CD14-positive monocyte (primary cell): ENCODE data around the gene SCN2A. TPM values are rescaled to one million over a fixed set of nuclear protein-coding genes. Genes with fewer than 3 reads are reported as not detected.

Experiments
- DNase-seq, 3 donors: peaks; one replicate each; pipeline ENCODE4 v3.0.0-alpha.2; 2011 to 2022
- H2AFZ ChIP-seq: 2 replicates; pipeline ENCODE4 v1.6.0; 2012; ENCODE audit warnings: mild to moderate bottlenecking, low read depth, low read length, inconsistent platforms; ENCODE audit not compliant: insufficient read depth, poor library complexity, severe bottlenecking
- H3K27ac ChIP-seq, 2 donors: 1 replicate in 1 of 2; 2 replicates in 1 of 2; pipeline ENCODE4 v1.5.1; 2012 to 2013; ENCODE audit warnings: low read length in 2 of 2, control low read depth in 1 of 2, inconsistent platforms in 1 of 2, low read depth in 1 of 2, mild to moderate bottlenecking in 1 of 2
- H3K27me3 ChIP-seq, 2 donors: one replicate each; pipeline versions ENCODE4 v1.6.0 to v1.6.1; 2011 to 2013; ENCODE audit warnings: low read length in 2 of 2; ENCODE audit not compliant: control insufficient read depth in 2 of 2, insufficient read depth in 2 of 2
- H3K36me3 ChIP-seq, 2 donors: replicated peaks in 1 of 2; 1 replicate in 1 of 2; 2 replicates in 1 of 2; pipeline versions ENCODE4 v1.5.1 to v1.6.1; 2012 to 2013; ENCODE audit warnings: low read length in 2 of 2, control low read depth in 1 of 2, inconsistent platforms in 1 of 2, mild to moderate bottlenecking in 1 of 2; ENCODE audit not compliant: insufficient read depth in 2 of 2, control insufficient read depth in 1 of 2
- H3K4me1 ChIP-seq, 2 donors: 1 replicate in 1 of 2; 2 replicates in 1 of 2; pipeline versions ENCODE4 v1.5.1 to v1.6.1; 2012 to 2013; ENCODE audit warnings: low read length in 2 of 2, control low read depth in 1 of 2, inconsistent platforms in 1 of 2, mild to moderate bottlenecking in 1 of 2, moderate library complexity in 1 of 2; ENCODE audit not compliant: insufficient read depth in 2 of 2, control insufficient read depth in 1 of 2
- H3K4me2 ChIP-seq: replicated peaks from 2 replicates; pipeline ENCODE3; 2012; ENCODE audit warnings: low read length, moderate library complexity, mild to moderate bottlenecking; ENCODE audit not compliant: poor library complexity, severe bottlenecking; ENCODE audit errors: extremely low read depth
- H3K4me3 ChIP-seq, 3 experiments: fragments of 200-600 bp in 1 of 3; sonication (generic) in 1 of 3; replicated peaks in 1 of 3; 1 replicate in 2 of 3; 2 replicates in 1 of 3; pipeline ENCODE4 v1.5.1; 2011 to 2013; ENCODE audit warnings: low read length in 3 of 3, mild to moderate bottlenecking in 3 of 3, control low read depth in 2 of 3, low read depth in 2 of 3, inconsistent platforms in 1 of 3, moderate library complexity in 1 of 3
- H3K79me2 ChIP-seq: 2 replicates; pipeline ENCODE4 v1.6.0; 2012; ENCODE audit warnings: mild to moderate bottlenecking, control low read depth, inconsistent platforms, low read length, moderate library complexity; ENCODE audit not compliant: insufficient read depth
- H3K9ac ChIP-seq: 2 replicates; pipeline ENCODE4 v1.6.0; 2017; ENCODE audit warnings: low read length, mild to moderate bottlenecking; ENCODE audit not compliant: insufficient read depth, poor library complexity, severe bottlenecking
- H3K9me3 ChIP-seq, 2 donors: replicated peaks in 1 of 2; 1 replicate in 1 of 2; 2 replicates in 1 of 2; pipeline versions ENCODE4 v1.5.1 to v1.6.1; 2012 to 2013; ENCODE audit warnings: low read length in 2 of 2, control low read depth in 1 of 2; ENCODE audit not compliant: control insufficient read depth in 1 of 2, insufficient read depth in 1 of 2
- H4K20me1 ChIP-seq: 2 replicates; pipeline ENCODE4 v1.6.0; 2012; ENCODE audit warnings: mild to moderate bottlenecking, low read length, control low read depth, moderate library complexity; ENCODE audit not compliant: insufficient read depth
- H3K27ac Mint-ChIP-seq, 7 donors: one replicate each; pipeline ENCODE4 v1.8.0; 2020; ENCODE audit warnings: mild to moderate bottlenecking in 7 of 7, mixed read lengths in 7 of 7, moderate library complexity in 6 of 7, inconsistent platforms in 2 of 7
- H3K27me3 Mint-ChIP-seq, 3 donors: one replicate each; pipeline ENCODE4 v1.8.0; 2021 to 2022; ENCODE audit warnings: low read depth in 3 of 3, mild to moderate bottlenecking in 3 of 3, mixed read lengths in 3 of 3, moderate library complexity in 3 of 3, inconsistent platforms in 1 of 3
- H3K36me3 Mint-ChIP-seq, 2 donors: one replicate each; pipeline ENCODE4 v1.8.0; 2020; ENCODE audit warnings: mixed read lengths in 2 of 2, inconsistent platforms in 1 of 2, mild to moderate bottlenecking in 1 of 2
- H3K4me1 Mint-ChIP-seq: one replicate; pipeline ENCODE4 v1.8.0; 2020; ENCODE audit warnings: mild to moderate bottlenecking, mixed read lengths
- H3K4me3 Mint-ChIP-seq, 2 donors: one replicate each; pipeline ENCODE4 v1.8.0; 2020; ENCODE audit warnings: mild to moderate bottlenecking in 2 of 2, mixed read lengths in 2 of 2, moderate library complexity in 1 of 2
- H3K9me3 Mint-ChIP-seq, 7 donors: one replicate each; pipeline ENCODE4 v1.8.0; 2020 to 2022; ENCODE audit warnings: mixed read lengths in 7 of 7, mild to moderate bottlenecking in 6 of 7, moderate library complexity in 6 of 7, inconsistent platforms in 2 of 7
- WGBS: methylation state at CpG from one replicate; pipeline ENCODE4 v1.1.5; 2013; ENCODE audit warnings: missing lambda C conversion rate; ENCODE audit not compliant: insufficient coverage; 5-methylcytosine and 5-hydroxymethylcytosine counted together
- intact Hi-C, 2 donors: fragments of 100-400 bp; cut with micrococcal nuclease; formaldehyde crosslinking; loops; one replicate each; pipeline versions ENCODE4 v1.15.0 to v1.15.1; 2023
- polyA plus RNA-seq, 3 donors: library from polyadenylated mRNA; depleted of rRNA in 1 of 3; unstranded in 2 of 3; stranded (reverse) in 1 of 3; fragments of 300-500 nt in 2 of 3; fragments of >200 nt in 1 of 3; fragmentation: Illumina TruSeq in 2 of 3; gene quantifications; 1 replicate in 2 of 3; 2 replicates in 1 of 3; pipeline ENCODE4 v1.2.3, GENCODE V29; 2012 to 2021
- TF ChIP-seq, protein P1 (sequence below): fragments of 200-600 bp; IDR thresholded peaks from one replicate; pipeline ENCODE4 v1.8.0; 2022; ENCODE audit warnings: antibody characterized with exemption, mild to moderate bottlenecking

Gene SCN2A
- polyA plus RNA-seq, 3 donors, result not detected

- Histone ChIP-seq H3K9me3 (no peaks in the 10 kb centered on the region), H3K79me2 (no peaks in the 10 kb centered on the region), H3K9ac (no peak overlapping the region), H4K20me1 (no peaks in the 10 kb centered on the region), H3K27ac (no peak overlapping the region), H3K4me1 (no peaks in the 10 kb centered on the region), H3K27me3 (no peaks in the 10 kb centered on the region), H3K4me3 (no peak overlapping the region), H3K36me3 (no peaks in the 10 kb centered on the region), H3K4me2 (no peak overlapping the region), H2AFZ (no peak overlapping the region)
- Mint-ChIP-seq H3K4me3 (no peak overlapping the region), H3K9me3 (peaks cover 0 to 4% (median 0%) of the 10 kb centered on the region in 7 donors), H3K27ac (no peak overlapping the region), H3K27me3 (peaks cover 0 to 3% (median 2%) of the 10 kb centered on the region in 3 donors), H3K36me3 (no peaks in the 10 kb centered on the region), H3K4me1 (no peaks in the 10 kb centered on the region)
- TF ChIP-seq, protein P1, sequence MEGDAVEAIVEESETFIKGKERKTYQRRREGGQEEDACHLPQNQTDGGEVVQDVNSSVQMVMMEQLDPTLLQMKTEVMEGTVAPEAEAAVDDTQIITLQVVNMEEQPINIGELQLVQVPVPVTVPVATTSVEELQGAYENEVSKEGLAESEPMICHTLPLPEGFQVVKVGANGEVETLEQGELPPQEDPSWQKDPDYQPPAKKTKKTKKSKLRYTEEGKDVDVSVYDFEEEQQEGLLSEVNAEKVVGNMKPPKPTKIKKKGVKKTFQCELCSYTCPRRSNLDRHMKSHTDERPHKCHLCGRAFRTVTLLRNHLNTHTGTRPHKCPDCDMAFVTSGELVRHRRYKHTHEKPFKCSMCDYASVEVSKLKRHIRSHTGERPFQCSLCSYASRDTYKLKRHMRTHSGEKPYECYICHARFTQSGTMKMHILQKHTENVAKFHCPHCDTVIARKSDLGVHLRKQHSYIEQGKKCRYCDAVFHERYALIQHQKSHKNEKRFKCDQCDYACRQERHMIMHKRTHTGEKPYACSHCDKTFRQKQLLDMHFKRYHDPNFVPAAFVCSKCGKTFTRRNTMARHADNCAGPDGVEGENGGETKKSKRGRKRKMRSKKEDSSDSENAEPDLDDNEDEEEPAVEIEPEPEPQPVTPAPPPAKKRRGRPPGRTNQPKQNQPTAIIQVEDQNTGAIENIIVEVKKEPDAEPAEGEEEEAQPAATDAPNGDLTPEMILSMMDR, result no peak
- intact Hi-C loops, result no loop called here
- WGBS, result no CpG with 5 or more reads among the region's 2 CpGs
- DNase-seq, result no peak
Measured at GRCh38 chr2:165268754-165269153, 29.5 kb downstream of the SCN2A start.

GRCh38 chr2:165273176-165273575 lies 34.0 kb downstream of the SCN2A start:
- H3K4me1 Mint-ChIP-seq, result no peaks in the 10 kb centered on the region
- intact Hi-C loops, result no loop called here

More at GRCh38 chr2:165273176-165273575, 34.0 kb downstream of the SCN2A start:
- Histone ChIP-seq H3K27me3 (no peaks in the 10 kb centered on the region), H2AFZ (no peak overlapping the region), H3K27ac (no peak overlapping the region), H3K79me2 (no peaks in the 10 kb centered on the region), H3K4me2 (no peak overlapping the region), H3K36me3 (no peaks in the 10 kb centered on the region), H3K9me3 (no peaks in the 10 kb centered on the region), H3K4me3 (no peak overlapping the region), H4K20me1 (no peaks in the 10 kb centered on the region), H3K4me1 (no peaks in the 10 kb centered on the region), H3K9ac (no peak overlapping the region)
- TF ChIP-seq, protein P1, result no peak
- no peak for DNase-seq
- Mint-ChIP-seq H3K36me3 (no peaks in the 10 kb centered on the region), H3K9me3 (peaks cover 0 to 7% (median 0%) of the 10 kb centered on the region in 7 donors), H3K4me3 (no peak overlapping the region), H3K27me3 (peaks cover 0 to 3% (median 0%) of the 10 kb centered on the region in 3 donors), H3K27ac (no peak overlapping the region)
